Neural crest cell (in vitro differentiated cells): ENCODE results near the gene CHST11. TPM values are rescaled to one million over a fixed set of nuclear protein-coding genes. Genes with fewer than 3 reads are reported as not detected.
"Not testable (repeated sequence)": the region's sequence is repeated elsewhere in the genome, so short reads cannot be mapped to it uniquely, and the experiment has no call there.

Source experiments
- DNase-seq: peaks from one replicate; pipeline ENCODE4 v3.0.0; 2021; ENCODE audit warnings: low read depth, mixed read lengths, low spot score
- H3K27ac Mint-ChIP-seq: one replicate; pipeline ENCODE4 v1.8.0; 2021; ENCODE audit warnings: mild to moderate bottlenecking, mixed read lengths; ENCODE audit not compliant: unreplicated experiment
- H3K27me3 Mint-ChIP-seq: 2 replicates; pipeline ENCODE4 v1.8.0; 2021; ENCODE audit warnings: low read depth, mild to moderate bottlenecking, mixed read lengths
- H3K36me3 Mint-ChIP-seq: 2 replicates; pipeline ENCODE4 v1.8.0; 2021; ENCODE audit warnings: low read depth, mild to moderate bottlenecking, mixed read lengths
- H3K4me1 Mint-ChIP-seq: 2 replicates; pipeline ENCODE4 v1.8.0; 2021; ENCODE audit warnings: mixed read lengths
- H3K4me3 Mint-ChIP-seq: one replicate; pipeline ENCODE4 v1.8.0; 2021; ENCODE audit warnings: mild to moderate bottlenecking, mixed read lengths
- H3K9me3 Mint-ChIP-seq: 2 replicates; pipeline ENCODE4 v1.8.0; 2021; ENCODE audit warnings: mixed read lengths
- total RNA-seq: library from RNA; stranded (reverse); gene quantifications from 2 replicates; pipeline ENCODE4 v1.2.1, GENCODE V29; 2021
- TF ChIP-seq, protein P1 (sequence below): fragments of 200-600 bp; sonication (generic); conservative IDR thresholded peaks from 2 replicates; pipeline ENCODE4 v1.5.0; 2021; ENCODE audit warnings: antibody characterized with exemption, mild to moderate bottlenecking

CHST11 gene
- total RNA-seq, 1 donor from 2014 or later, result 10.0 TPM

DNA sequence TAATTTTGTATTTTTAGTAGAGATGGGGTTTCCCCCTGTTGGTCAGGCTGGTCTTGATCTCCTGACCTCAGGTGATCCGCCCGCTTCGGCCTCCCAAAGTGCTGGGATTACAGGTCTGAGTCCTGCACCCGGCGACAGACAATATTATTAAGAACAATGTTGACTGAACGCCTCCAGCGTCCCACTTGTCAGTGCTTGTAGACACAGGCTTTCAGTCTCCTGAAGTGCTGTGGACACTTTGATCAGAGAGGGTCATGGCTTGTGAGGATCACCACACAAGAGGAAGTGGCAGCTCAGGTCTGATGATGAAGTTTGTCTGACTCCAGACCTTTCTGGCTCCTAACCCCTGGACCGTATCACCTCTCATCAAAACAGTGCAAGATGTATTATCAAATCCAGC lies 114.6 kb downstream of the CHST11 start:
- H3K36me3 Mint-ChIP-seq, result peaks cover 8% of the 10 kb centered on the region
- no peak overlapping the region for H3K27ac Mint-ChIP-seq
- TF ChIP-seq, protein P1, sequence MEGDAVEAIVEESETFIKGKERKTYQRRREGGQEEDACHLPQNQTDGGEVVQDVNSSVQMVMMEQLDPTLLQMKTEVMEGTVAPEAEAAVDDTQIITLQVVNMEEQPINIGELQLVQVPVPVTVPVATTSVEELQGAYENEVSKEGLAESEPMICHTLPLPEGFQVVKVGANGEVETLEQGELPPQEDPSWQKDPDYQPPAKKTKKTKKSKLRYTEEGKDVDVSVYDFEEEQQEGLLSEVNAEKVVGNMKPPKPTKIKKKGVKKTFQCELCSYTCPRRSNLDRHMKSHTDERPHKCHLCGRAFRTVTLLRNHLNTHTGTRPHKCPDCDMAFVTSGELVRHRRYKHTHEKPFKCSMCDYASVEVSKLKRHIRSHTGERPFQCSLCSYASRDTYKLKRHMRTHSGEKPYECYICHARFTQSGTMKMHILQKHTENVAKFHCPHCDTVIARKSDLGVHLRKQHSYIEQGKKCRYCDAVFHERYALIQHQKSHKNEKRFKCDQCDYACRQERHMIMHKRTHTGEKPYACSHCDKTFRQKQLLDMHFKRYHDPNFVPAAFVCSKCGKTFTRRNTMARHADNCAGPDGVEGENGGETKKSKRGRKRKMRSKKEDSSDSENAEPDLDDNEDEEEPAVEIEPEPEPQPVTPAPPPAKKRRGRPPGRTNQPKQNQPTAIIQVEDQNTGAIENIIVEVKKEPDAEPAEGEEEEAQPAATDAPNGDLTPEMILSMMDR, result no peak
- no peak overlapping the region for H3K4me3 Mint-ChIP-seq
- no peaks in the 10 kb centered on the region for H3K4me1 Mint-ChIP-seq
- DNase-seq, result no peak
- H3K27me3 Mint-ChIP-seq, result no peaks in the 10 kb centered on the region
- H3K9me3 Mint-ChIP-seq, result no peaks in the 10 kb centered on the region

DNA sequence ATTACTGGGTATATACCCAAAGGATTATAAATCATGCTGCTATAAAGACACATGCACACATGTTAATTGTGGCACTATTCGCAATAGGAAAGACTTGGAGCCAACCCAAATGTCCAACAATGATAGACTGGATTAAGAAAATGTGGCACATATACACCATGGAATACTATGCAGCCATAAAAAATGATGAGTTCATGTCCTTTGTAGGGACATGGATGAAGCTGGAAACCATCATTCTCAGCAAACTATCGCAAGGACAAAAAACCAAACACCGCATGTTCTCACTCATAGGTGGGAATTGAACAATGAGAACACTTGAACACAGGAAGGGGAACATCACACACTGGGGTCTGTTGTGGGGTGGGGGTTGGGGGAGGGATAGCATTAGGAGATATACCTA lies 117.6 kb downstream of the CHST11 start:
- DNase-seq, H3K36me3 Mint-ChIP-seq, H3K4me1 Mint-ChIP-seq, H3K27me3 Mint-ChIP-seq, H3K4me3 Mint-ChIP-seq, H3K9me3 Mint-ChIP-seq, H3K27ac Mint-ChIP-seq: not testable (repeated sequence)

DNA sequence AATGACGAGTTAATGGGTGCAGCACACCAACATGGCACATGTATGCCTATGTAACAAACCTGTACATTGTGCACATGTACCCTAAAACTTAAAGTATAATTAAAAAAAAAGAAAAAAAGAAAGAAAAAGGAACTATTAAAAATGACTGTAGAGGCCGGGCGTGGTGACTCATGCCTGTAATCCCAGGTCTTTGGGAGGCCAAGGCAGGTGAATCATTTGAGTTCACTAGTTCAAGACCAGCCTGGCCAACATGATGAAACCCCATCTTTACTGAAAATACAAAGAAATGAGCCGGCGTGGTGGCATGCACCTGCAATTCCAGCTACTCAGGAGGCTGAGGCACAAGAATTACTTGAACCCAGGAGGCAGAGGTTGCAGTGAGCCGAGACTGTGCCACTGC lies 118.0 kb downstream of the CHST11 start:
- not testable (repeated sequence) for DNase-seq, H3K36me3 Mint-ChIP-seq, H3K9me3 Mint-ChIP-seq, H3K4me3 Mint-ChIP-seq, H3K27ac Mint-ChIP-seq, H3K27me3 Mint-ChIP-seq
- H3K4me1 Mint-ChIP-seq, result peaks cover 14% of the 10 kb centered on the region

DNA sequence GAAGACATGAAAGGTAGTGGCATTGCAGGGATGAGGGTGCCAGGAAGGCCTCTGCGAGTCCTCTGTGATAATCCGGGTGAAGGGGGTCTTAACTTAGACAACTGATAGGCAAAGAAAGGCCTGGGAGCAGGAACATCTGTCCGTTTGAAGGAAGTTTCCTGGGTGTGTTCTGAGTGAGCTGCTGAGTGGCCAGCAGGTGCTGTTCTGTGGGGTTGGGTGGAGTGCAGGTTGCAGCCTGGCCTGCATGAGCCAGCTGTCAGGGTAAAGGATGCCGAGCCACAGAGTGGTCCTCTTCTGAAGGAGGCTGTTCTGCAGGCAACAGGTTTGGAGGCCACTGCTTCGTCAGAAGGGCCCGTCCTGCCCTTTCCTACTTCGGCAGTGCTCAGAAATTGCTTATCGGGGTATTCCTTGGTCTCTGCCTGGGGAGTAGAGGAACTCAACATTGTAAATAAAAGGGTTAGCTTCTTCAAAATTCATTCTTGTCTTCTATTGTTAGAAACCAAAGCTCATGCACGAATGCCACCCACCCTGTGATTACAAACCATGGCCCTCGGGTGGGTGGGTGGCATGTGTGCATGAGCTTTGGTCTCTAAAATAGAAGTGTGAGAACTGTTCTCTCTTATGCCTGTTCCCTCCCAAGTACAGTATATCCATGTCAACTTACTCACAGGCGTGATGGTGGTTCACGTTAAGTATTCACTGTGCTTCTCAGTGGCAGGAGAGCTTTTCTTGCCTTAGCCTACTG lies 118.9 kb downstream of the CHST11 start:
- Mint-ChIP-seq H3K36me3 (peaks cover 8% of the 10 kb centered on the region), H3K4me3 (no peak overlapping the region), H3K27me3 (no peaks in the 10 kb centered on the region), H3K9me3 (no peaks in the 10 kb centered on the region), H3K27ac (peak overlapping the region; percentile 43), H3K4me1 (peaks cover 19% of the 10 kb centered on the region)
- no peak for DNase-seq
- TF ChIP-seq, protein P1, result no peak

DNA sequence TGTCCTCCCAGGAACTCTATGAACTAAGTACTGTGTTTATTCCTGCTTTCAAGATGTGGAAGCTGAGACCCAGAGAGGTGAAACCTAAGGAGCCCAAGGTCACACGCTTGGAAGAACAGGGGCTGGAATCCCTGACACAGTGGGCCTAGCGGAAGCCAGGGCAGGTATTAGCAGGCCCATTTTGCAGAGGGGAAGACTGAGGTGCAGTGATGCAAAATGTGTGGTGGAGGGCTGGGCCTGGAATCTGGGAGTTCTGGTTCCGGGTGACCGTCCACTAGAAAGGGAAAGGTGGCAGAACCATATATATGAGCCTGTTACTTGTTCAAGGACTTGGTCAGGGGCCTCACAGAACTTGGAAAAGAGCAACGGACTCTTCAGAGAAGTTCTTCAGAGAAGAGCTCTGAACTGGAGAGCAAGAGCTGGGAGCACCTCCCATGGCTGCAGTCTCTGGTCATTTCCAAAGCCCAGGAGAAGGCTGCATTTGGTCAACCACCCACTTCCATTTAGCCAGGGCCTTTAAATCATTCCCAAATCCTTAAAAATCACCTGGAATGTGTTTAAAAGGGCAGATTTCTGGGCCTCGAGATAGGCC lies 119.5 kb downstream of the CHST11 start:
- TF ChIP-seq, protein P1, result no peak
- no peak overlapping the region for H3K27ac Mint-ChIP-seq
- H3K4me1 Mint-ChIP-seq, result peaks cover 19% of the 10 kb centered on the region
- peaks cover 8% of the 10 kb centered on the region for H3K36me3 Mint-ChIP-seq
- no peak for DNase-seq
- H3K9me3 Mint-ChIP-seq, result no peaks in the 10 kb centered on the region
- H3K4me3 Mint-ChIP-seq, result no peak overlapping the region
- no peaks in the 10 kb centered on the region for H3K27me3 Mint-ChIP-seq

DNA sequence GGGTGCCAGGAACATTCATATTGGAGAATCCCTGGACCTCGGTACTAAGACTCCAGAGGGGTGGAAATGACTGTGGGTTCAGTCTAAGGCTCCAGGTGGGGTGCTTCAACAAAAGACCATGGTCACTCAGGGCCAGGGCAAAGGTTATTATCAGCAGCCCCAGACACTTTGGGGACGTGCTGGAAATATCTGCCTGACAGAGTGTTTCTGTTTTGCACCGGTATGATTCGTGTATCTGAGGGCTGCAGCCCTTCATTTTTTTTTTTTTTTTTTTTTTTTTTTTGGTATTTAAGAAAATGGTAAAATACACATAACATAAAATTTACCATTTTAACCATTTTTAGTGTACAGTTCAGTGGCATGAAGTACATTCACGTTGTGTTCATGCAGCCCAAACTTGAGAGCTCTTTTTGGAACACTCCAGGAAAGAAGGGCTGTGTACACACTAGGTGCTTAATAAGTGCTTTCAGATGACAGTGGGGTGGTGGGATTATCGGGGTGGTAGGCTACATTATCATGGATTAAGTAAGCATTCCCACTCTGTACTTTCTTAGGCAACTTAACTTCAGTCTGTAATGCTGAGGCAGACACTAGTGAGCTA lies 120.3 kb downstream of the CHST11 start:
- Mint-ChIP-seq H3K36me3 (peaks cover 8% of the 10 kb centered on the region), H3K27ac (no peak overlapping the region), H3K4me1 (peaks cover 19% of the 10 kb centered on the region), H3K4me3 (no peak overlapping the region), H3K27me3 (no peaks in the 10 kb centered on the region), H3K9me3 (no peaks in the 10 kb centered on the region)
- no peak for DNase-seq
- TF ChIP-seq, protein P1, result no peak
